ENCODE measurements around the gene GNAZ.
"Not testable (repeated sequence)": the region's sequence is repeated elsewhere in the genome, so short reads cannot be mapped to it uniquely, and the experiment has no call there.

GNAZ gene

GRCh38 chr22:23136991-23137390 lies 66.7 kb downstream of the GNAZ start:
- DNase-seq (ENCODE audit: low spot score) = not testable (repeated sequence)

DNA sequence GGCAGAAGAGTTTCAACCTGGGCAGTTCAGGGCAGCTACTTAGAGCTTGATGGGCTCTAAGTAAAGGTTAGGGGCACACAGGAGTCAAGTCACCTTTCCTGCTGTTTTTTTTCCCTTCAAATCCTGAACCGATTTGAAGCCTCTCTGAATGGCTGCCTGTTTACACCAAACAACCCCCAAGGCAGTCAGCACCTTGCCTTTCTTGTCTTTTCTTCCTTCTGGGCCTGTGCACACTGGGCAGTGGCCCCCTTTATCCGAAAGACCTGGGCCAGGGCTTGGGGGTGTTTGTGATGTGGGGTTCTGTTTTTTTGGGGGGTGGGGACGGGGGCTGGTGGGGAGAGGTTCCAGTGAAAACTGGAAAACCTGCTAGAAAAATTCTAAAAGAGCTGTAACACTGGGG lies 67.1 kb downstream of the GNAZ start:
- no peak for DNase-seq (ENCODE audit: low spot score)

GRCh38 chr22:23137905-23138561 lies 67.7 kb downstream of the GNAZ start:
- DNase-seq (ENCODE audit: low spot score) = no peak

- no peak for DNase-seq (ENCODE audit: low spot score)
These were observed 68.5 kb downstream of the GNAZ start for GRCh38 chr22:23138584-23139435.

DNA sequence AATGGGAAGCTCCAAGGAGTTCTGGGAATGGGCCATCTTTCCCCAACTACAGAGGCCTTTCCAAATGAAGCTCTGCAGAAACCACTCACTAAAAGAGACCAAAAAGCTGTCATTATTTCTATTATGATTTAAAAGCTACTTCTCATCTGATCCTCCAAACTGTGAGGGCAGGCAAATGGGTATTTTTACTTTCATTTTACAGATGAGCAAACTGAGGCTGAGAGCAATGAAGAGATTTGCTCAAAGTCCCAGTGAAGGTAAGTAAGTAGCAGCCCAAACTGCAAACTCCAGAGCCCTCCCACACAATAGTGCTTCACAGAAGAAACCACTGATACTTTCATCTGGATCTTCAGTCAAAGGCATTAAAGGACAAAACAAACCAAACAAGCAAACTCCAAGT lies 70.1 kb downstream of the GNAZ start:
- DNase-seq (ENCODE audit: low spot score) = no peak

- no peak for DNase-seq (ENCODE audit: low spot score)
These were observed 72.3 kb downstream of the GNAZ start for GRCh38 chr22:23142546-23143105.

GRCh38 chr22:23143119-23143518 lies 72.8 kb downstream of the GNAZ start:
- no peak for DNase-seq (ENCODE audit: low spot score)

DNA sequence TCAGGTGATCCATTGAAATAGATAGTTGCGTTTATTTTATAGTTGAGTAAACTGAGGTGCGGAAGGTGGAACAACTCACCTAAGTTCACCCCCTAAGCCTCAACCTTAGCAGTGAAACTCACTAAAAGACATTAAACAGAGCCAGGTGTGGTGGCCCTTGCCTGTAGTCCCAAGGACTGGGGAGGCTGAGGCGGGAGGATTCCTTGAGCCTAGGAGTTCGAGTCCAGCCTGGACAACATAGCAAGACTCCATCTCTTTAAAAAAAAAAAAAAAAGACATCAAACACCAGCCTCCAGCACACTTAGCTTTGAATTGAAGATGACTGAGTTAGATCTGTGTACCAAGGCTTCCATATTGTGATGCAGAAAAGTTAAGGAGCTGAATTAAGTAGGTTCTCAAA lies 74.1 kb downstream of the GNAZ start:
- DNase-seq (ENCODE audit: low spot score) = no peak

DNA sequence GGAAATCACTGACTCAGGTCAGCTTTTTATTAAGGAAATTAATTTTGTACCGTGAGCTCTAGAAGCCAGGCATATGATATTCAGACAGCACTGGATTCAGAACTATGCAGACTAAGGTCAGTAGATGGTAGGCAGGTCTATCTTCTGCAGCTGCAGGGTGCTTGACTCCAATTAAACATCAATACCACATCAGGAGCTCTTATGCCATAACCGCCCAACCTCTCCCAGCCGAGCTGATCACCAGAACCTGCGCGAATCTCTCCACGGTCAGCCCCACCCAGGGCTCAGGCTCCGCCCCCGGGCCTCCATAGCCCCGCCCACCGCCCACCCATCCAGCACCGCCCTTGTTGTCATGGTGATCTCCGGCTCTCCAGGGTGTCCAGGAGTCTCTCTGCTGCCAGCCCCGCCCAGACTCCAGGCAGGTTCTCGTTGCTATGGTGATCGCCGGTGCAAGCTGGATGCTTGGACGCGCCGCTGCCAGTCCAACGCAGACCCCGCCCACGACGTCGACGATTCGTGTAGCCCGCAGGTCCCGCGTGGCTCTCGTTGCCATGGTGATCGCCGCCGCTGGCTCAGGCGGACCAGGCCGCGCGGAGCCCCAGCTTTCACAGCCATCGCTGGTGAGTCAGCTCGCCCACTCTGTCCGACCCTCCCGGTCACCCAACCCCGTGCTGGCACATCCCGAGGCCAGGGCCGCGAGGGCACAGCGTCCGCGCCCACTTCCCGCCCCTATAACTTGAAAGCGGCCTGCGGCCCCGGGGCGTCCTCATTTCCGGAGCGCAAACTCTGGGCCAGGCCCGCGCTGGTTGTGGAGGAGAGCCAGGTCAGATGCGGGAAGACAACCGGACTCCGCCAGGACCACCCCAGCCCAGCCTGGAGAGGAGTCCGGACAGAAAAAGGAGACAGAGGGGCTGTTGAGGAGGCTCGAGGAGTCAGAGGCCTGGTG lies 74.9 kb downstream of the GNAZ start, which contains the start of gene RAB36:
Gene RAB36 (plus strand): TSS at position 546 of the 946 bp plus-strand sequence. CDS start 1,140 bp downstream, outside the sequence.
- peak; percentile 97 for DNase-seq (ENCODE audit: low spot score)

GRCh38 chr22:23145878-23146470 lies 75.7 kb downstream of the GNAZ start:
- no peak for DNase-seq (ENCODE audit: low spot score)

- DNase-seq (ENCODE audit: low spot score) = no peak
These were observed 76.3 kb downstream of the GNAZ start for GRCh38 chr22:23146478-23147205.

DNA sequence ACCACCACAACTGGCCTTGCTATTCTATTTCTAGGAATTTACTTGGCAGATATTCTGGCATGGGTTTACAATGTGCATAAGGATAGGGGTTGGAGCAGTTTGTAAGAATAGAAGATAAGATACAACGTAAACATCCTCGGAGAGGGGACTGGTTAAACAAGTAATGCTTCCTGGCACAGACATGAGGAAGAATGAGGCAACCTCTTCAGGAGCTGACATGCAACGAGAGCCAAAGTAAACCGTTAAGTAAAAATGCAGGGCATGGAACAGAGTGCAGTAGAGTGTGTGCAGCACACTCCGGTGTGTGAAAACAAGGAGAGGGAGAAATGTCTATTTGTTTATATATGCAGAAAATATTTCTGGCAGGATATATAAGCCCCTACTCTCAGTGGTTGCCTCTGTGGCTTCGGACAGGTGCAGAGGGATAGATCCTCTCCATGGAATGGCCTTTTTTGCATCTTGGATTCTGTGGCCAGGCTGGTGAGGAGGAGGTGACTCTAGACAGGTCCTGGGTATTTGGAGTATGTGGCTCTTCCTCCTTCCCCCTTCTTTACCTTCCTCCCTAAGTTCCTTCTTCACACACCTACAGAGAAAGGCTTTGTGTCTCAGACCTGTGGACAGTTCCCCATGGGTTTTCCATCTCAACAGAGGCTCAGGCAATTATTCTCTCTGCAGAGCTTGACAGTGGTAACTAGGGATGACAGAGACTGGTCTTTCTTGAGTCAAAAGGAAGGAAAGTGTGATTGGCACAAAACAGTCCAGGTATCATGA lies 77.5 kb downstream of the GNAZ start:
- no peak for DNase-seq (ENCODE audit: low spot score)

DNA sequence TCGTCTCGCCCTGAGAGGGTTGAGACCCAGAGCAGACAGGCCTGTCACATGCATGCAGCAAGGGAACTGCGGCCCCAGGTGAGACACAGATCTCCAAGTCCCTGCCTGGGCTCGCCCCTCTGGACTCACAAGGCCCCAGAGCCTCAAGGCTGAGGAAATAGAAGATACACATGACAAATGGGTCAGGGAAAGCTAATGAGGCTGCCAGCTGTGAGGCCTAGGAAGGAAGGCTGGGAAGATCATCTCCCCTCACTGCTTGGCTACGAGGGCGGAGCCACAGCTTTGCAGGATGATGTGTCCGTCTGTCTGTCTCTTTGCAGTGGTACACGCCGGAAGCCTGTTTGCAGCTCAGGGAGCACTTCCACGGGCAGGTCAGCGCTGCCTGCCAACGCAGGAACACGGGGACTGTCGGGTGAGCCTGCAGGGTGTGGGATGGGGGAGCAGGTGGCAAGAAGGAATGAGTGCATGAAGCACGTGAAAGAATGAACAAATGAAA lies 79.5 kb downstream of the GNAZ start:
- peak; percentile 31 for DNase-seq (ENCODE audit: low spot score)

DNA sequence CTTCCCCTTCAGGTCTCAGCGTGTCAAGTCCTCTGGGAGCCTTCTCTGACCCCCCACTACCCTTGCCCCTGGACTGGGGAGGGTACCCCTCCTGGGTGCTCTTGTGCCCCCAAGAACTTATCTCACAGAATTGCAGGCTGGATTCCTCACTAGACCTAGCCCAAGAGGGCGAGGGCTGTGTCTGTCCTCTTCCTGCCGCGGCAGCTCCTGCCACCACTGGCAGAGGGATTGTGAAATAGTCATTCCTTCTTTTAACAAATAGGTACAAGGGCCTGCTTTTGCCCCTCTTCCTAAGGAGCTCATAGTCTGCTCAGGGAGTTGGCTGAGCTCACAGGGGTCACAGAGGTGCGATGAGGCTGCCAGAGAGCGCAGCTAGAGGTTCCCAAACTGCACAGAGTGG lies 80.4 kb downstream of the GNAZ start:
- no peak for DNase-seq (ENCODE audit: low spot score)

- DNase-seq (ENCODE audit: low spot score) = no peak
These were observed 81.5 kb downstream of the GNAZ start for GRCh38 chr22:23151827-23152226.

DNA sequence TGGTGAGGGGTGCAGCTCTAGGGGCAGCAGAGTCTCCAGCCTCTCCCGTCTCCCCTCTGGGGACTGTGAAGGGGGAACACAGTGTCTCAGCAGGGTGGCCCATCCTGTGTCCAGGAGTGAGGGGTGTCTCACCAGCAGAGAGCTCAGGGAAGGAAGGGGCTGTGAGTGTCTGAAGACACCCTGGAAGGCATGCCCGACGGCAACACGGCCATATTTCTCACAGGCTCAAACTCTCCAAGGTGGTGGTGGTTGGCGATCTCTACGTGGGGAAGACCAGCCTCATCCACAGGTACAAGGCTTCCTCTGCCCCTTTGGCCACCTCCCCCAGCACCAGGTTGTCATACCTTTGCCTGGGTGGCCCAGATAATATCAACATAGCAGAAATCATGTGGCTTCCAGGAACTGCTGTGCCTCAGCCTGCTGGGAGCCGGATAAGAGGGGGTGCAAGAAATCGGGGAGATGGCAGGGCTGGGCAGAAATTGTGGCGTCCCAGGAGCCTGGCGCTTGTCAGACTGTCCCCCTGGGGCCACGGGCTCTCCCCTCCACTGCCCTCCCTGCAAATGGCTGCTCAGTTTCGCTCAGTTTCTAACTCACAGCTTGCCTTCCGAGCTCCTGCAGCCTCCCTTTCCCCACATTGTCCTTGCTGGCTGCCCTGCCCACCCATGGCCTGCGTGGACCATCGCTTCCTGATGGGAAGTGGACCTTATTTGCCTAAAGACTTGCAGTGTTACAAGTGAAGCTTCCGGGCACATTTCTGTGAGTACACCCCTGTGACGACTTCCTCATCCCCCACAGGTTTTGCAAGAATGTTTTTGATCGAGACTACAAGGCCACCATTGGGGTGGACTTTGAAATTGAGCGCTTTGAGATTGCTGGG lies 82.2 kb downstream of the GNAZ start:
- DNase-seq (ENCODE audit: low spot score) = no peak

- no peak for DNase-seq (ENCODE audit: low spot score)
These were observed 83.7 kb downstream of the GNAZ start for GRCh38 chr22:23153994-23154393.

- no peak for DNase-seq (ENCODE audit: low spot score)
These were observed 84.1 kb downstream of the GNAZ start for GRCh38 chr22:23154461-23154860.

- no peak for DNase-seq (ENCODE audit: low spot score)
These were observed 84.8 kb downstream of the GNAZ start for GRCh38 chr22:23155143-23155542.

Measured in kidney capillary endothelial cell (primary cell).